Measurements from ENCODE around the gene PTCRA. TPM values are rescaled to one million over a fixed set of nuclear protein-coding genes. Genes with fewer than 3 reads are reported as not detected.
A peak's percentile ranks its signal among the peaks of the same experiment; 100 is the strongest.
"Not testable (repeated sequence)": the region's sequence is repeated elsewhere in the genome, so short reads cannot be mapped to it uniquely, and the experiment has no call there.

The PTCRA gene
- total RNA-seq, 1 experiment from 2014 or later, result not detected

DNA sequence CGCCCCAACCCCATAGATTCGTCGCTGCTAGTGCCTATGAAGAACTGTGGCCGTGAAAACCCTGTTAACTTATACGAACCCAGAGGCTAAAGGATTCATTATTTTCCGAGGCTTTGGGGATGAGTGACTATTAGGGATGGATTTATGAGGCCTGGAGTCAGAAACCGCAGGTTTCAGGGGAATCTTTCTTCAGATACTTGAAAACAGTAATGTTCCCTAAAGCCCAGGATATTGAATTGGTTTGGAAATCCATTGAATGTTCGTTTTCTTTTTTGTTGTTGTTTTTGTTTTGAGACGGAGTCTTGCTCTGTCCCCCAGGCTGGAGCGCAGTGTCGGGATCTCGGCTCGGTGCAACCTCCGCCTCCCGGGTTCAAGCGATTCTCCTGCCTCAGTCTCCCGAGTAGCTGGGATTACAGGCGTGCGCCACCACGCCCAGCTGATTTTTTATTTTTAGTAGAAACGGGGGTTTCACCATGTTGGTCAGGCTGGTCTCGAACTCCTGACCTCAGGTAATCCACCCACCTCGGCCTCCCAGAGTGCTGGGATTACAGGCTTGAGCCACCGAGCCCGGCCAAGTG, 35.5 kb upstream of the PTCRA start:
- POLR2A ChIA-PET, result interaction anchor here (0.7 to 1.5 kb wide), 12 partner anchors 10 to 832 kb away, joined by 3 to 15 read pairs (median 4); partner anchors contain the start of genes BICRAL, CNPY3, PPP2R5D and TBCC
- H3K4me1 ChIP-seq (ENCODE audit: control insufficient read depth in 1 of 2, insufficient read depth in 2 of 2, low read length in 2 of 2), result peaks cover 0 to 18% of the 10 kb centered on the region in 2 experiments; a peak in 2 of 4 replicates
- peak overlapping the region; percentile 86 to 99 for H3K4me3 ChIP-seq (replicated peaks in 1 of 2; ENCODE audit: low read depth in 1 of 2, low read length in 2 of 2)
- DNase-seq (ENCODE audit: low read depth, low spot score); ATAC-seq; H3K9me2 ChIP-seq (ENCODE audit: insufficient read depth); H2AFZ ChIP-seq (ENCODE audit: low read depth, low read length, poor library complexity, severe bottlenecking); H4K20me1 ChIP-seq (ENCODE audit: insufficient read depth); H3K9me3 ChIP-seq (ENCODE audit: control insufficient read depth in 1 of 2, insufficient read depth in 1 of 2, low read depth in 1 of 2, low read length in 2 of 2); H3K27me3 ChIP-seq (ENCODE audit: insufficient read depth, low read length); RAD21 ChIA-PET (ENCODE audit: low non-redundant PET in 1 of 2, low total read pairs in 2 of 2, uncharacterized antibody in 2 of 2, unreplicated experiment in 2 of 2); intact Hi-C loops (cut with micrococcal nuclease): not testable (repeated sequence)
- TSS peak; percentile 83 for BruUV-seq (replicated peaks)
- H3K9ac ChIP-seq (ENCODE audit: low read length), result peak overlapping the region; percentile 93
- CTCF ChIA-PET, result interaction anchor here (1.8 kb wide), 1 partner anchor 219 kb away, joined by 13 read pairs; no protein-coding TSS in a partner anchor
- H3K27ac ChIP-seq (ENCODE audit: low read depth, low read length), result peak overlapping the region; percentile 79
- peaks cover 53% of the 10 kb centered on the region for H3K79me2 ChIP-seq (ENCODE audit: insufficient read depth, low read length)
- H3K36me3 ChIP-seq (ENCODE audit: control insufficient read depth in 1 of 2, insufficient read depth in 2 of 2, low read length in 2 of 2), result peaks cover 22 to 37% of the 10 kb centered on the region in 2 experiments
- peak overlapping the region; percentile 90 for H3K4me2 ChIP-seq (ENCODE audit: low read length)

- POLR2A ChIA-PET, result interaction anchor here (0.7 to 1.3 kb wide), 2 partner anchors 10 to 49 kb away, joined by 3 to 5 read pairs; partner anchors contain the start of gene CNPY3
- Histone ChIP-seq H3K4me2 (ENCODE audit: low read length) (peak overlapping the region; percentile 90), H3K36me3 (ENCODE audit: control insufficient read depth in 1 of 2, insufficient read depth in 2 of 2, low read length in 2 of 2) (peaks cover 28 to 43% of the 10 kb centered on the region in 2 experiments), H3K4me3 (replicated peaks in 1 of 2; ENCODE audit: low read depth in 1 of 2, low read length in 2 of 2) (peak overlapping the region; percentile 86 to 99), H3K4me1 (ENCODE audit: control insufficient read depth in 1 of 2, insufficient read depth in 2 of 2, low read length in 2 of 2) (peaks cover 0 to 18% of the 10 kb centered on the region in 2 experiments; a peak in 2 of 4 replicates), H3K27ac (ENCODE audit: low read depth, low read length) (peak overlapping the region; percentile 79), H3K79me2 (ENCODE audit: insufficient read depth, low read length) (peaks cover 58% of the 10 kb centered on the region), H3K9ac (ENCODE audit: low read length) (peak overlapping the region; percentile 93)
- RAD21 ChIA-PET (ENCODE audit: low non-redundant PET in 1 of 2, low total read pairs in 2 of 2, uncharacterized antibody in 2 of 2, unreplicated experiment in 2 of 2), result interaction anchor here in 1 of 2 experiments (0.6 kb wide), 1 partner anchor 135 kb away, joined by 10 read pairs; the partner anchor contains the start of gene TBCC
- H3K27me3 ChIP-seq (ENCODE audit: insufficient read depth, low read length); H3K9me2 ChIP-seq (ENCODE audit: insufficient read depth); intact Hi-C loops (cut with micrococcal nuclease); DNase-seq (ENCODE audit: low read depth, low spot score); ATAC-seq; H4K20me1 ChIP-seq (ENCODE audit: insufficient read depth); BruUV-seq (replicated peaks); H2AFZ ChIP-seq (ENCODE audit: low read depth, low read length, poor library complexity, severe bottlenecking); H3K9me3 ChIP-seq (ENCODE audit: control insufficient read depth in 1 of 2, insufficient read depth in 1 of 2, low read depth in 1 of 2, low read length in 2 of 2): not testable (repeated sequence)
- CTCF ChIA-PET, result interaction anchor here (0.6 kb wide), 1 partner anchor 23 kb away, joined by 3 read pairs; no protein-coding TSS in a partner anchor
Measured at GRCh38 chr6:42880871-42881270, 35.0 kb upstream of the PTCRA start.
